Measurements from ENCODE around the gene CLDN6. TPM values are rescaled to one million over a fixed set of nuclear protein-coding genes. Genes with fewer than 3 reads are reported as not detected.

The CLDN6 gene
- total and polyA plus RNA-seq, 9 of the 15 experiments (the other 6 are each of a cell fraction or from before 2014, with no cell fraction given): 0.22 to 0.75 (median 0.38) TPM; not detected in 3

GRCh38 chr16:3007059-3007956 is 10.7 kb downstream of the CLDN6 start (continued):
- TF ChIP-seq, protein P1, sequence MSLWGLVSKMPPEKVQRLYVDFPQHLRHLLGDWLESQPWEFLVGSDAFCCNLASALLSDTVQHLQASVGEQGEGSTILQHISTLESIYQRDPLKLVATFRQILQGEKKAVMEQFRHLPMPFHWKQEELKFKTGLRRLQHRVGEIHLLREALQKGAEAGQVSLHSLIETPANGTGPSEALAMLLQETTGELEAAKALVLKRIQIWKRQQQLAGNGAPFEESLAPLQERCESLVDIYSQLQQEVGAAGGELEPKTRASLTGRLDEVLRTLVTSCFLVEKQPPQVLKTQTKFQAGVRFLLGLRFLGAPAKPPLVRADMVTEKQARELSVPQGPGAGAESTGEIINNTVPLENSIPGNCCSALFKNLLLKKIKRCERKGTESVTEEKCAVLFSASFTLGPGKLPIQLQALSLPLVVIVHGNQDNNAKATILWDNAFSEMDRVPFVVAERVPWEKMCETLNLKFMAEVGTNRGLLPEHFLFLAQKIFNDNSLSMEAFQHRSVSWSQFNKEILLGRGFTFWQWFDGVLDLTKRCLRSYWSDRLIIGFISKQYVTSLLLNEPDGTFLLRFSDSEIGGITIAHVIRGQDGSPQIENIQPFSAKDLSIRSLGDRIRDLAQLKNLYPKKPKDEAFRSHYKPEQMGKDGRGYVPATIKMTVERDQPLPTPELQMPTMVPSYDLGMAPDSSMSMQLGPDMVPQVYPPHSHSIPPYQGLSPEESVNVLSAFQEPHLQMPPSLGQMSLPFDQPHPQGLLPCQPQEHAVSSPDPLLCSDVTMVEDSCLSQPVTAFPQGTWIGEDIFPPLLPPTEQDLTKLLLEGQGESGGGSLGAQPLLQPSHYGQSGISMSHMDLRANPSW (CRISPR knock-in tag; IDR thresholded peaks at IDR 0.05): no peak
- peak; percentile 84 for TF ChIP-seq CHD4 (IDR thresholded peaks at IDR 0.05; ENCODE audit: insufficient read depth, insufficient replicate concordance, low read depth, low read length, poor library complexity, severe bottlenecking)
- TF ChIP-seq GTF2F1 (IDR thresholded peaks at IDR 0.05; ENCODE audit: low read depth, low read length): no peak
- no peak for TF ChIP-seq PHTF2 (CRISPR knock-in tag; IDR thresholded peaks at IDR 0.05)
- peak; percentile 45 for TF ChIP-seq RBBP5 (IDR thresholded peaks at IDR 0.05; ENCODE audit: borderline replicate concordance, insufficient read depth, low read length, poor library complexity, severe bottlenecking)
- TF ChIP-seq SREBF1 (IDR thresholded peaks at IDR 0.05; ENCODE audit: borderline replicate concordance, low read depth, low read length): no peak
- TF ChIP-seq EWSR1 (IDR thresholded peaks at IDR 0.05; ENCODE audit: borderline replicate concordance, low read depth, partially characterized antibody): no peak
- no peak for TF ChIP-seq NR2C2 (CRISPR knock-in tag; IDR thresholded peaks at IDR 0.05)
- TF ChIP-seq NR2C2 (tag; IDR thresholded peaks at IDR 0.05): no peak
- TF ChIP-seq NFXL1 (CRISPR knock-in tag; IDR thresholded peaks at IDR 0.05): no peak
- no peak for TF ChIP-seq ZNF699 (CRISPR knock-in tag; IDR thresholded peaks at IDR 0.05; ENCODE audit: insufficient replicate concordance)
- TF ChIP-seq ATF3 (IDR thresholded peaks at IDR 0.05): no peak
- TF ChIP-seq ATF3 (CRISPR knock-in tag; conservative IDR thresholded peaks at IDR 0.05): no peak
- TF ChIP-seq XRCC5 (IDR thresholded peaks at IDR 0.05; ENCODE audit: low read depth, low read length): no peak
- TF ChIP-seq ZNF583 (CRISPR knock-in tag; IDR thresholded peaks at IDR 0.05): 0 out of 2 replicates have a peak, but pooled peaks have one; percentile 12
- peak; percentile 30; the same call in 1 of the 2 replicates for TF ChIP-seq GATAD2A (IDR thresholded peaks at IDR 0.05)
- TF ChIP-seq ZNF324 (CRISPR knock-in tag; IDR thresholded peaks at IDR 0.05): no peak
- TF ChIP-seq, protein P2, sequence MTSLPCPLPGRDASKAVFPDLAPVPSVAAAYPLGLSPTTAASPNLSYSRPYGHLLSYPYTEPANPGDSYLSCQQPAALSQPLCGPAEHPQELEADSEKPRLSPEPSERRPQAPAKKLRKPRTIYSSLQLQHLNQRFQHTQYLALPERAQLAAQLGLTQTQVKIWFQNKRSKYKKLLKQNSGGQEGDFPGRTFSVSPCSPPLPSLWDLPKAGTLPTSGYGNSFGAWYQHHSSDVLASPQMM (CRISPR knock-in tag; IDR thresholded peaks at IDR 0.05): no peak
- peak; percentile 38 for TF ChIP-seq CXXC5 (CRISPR knock-in tag; IDR thresholded peaks at IDR 0.05)
- TF ChIP-seq, protein P3, sequence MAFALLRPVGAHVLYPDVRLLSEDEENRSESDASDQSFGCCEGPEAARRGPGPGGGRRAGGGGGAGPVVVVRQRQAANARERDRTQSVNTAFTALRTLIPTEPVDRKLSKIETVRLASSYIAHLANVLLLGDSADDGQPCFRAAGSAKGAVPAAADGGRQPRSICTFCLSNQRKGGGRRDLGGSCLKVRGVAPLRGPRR (CRISPR knock-in tag; IDR thresholded peaks at IDR 0.05): no peak; the same call in 1 of the 2 replicates
- TF ChIP-seq HINFP (tag; conservative IDR thresholded peaks at IDR 0.05; ENCODE audit: low read depth): no peak
- no peak for TF ChIP-seq CC2D1A (IDR thresholded peaks at IDR 0.05)

Measured in K562 (cell line).